Activated CD4-positive, alpha-beta T cell treated with anti-CD3 and anti-CD28 coated beads, Interleukin-2, amount 10 ng/mL, durations not matched to agents 7 days and 5 days (primary cell): ENCODE results near the gene C10orf62. TPM values are rescaled to one million over a fixed set of nuclear protein-coding genes. Genes with fewer than 3 reads are reported as not detected.
A peak's percentile ranks its signal among the peaks of the same experiment; 100 is the strongest.

ENCODE experiments used
- CTCF ChIA-PET: fragments of 350-600 bp; sonication (Branson Sonifier 250); formaldehyde crosslinking; loops from one replicate; lab custom pipeline; 2021; ENCODE audit warnings: antibody characterized with exemption; lab: Charles Lee
- POLR2A ChIA-PET: fragments of 350-600 bp; sonication (Branson Sonifier 250); formaldehyde crosslinking; loops from one replicate; lab custom pipeline; 2021; ENCODE audit warnings: antibody characterized with exemption; lab: Charles Lee
- DNase-seq: peaks from one replicate; pipeline ENCODE4 v3.0.0-alpha.2; 2020
- H3K27ac Mint-ChIP-seq: one replicate; pipeline ENCODE4 v1.8.0; 2021; ENCODE audit warnings: mild to moderate bottlenecking, moderate library complexity, mixed read lengths
- H3K27me3 Mint-ChIP-seq: one replicate; pipeline ENCODE4 v1.8.0; 2021; ENCODE audit warnings: mixed read lengths
- H3K36me3 Mint-ChIP-seq: one replicate; pipeline ENCODE4 v1.8.0; 2021; ENCODE audit warnings: low read depth, mixed read lengths
- H3K4me1 Mint-ChIP-seq: one replicate; pipeline ENCODE4 v1.8.0; 2021; ENCODE audit warnings: mixed read lengths
- H3K4me3 Mint-ChIP-seq: one replicate; pipeline ENCODE4 v1.8.0; 2021; ENCODE audit warnings: mild to moderate bottlenecking, moderate library complexity, mixed read lengths
- H3K9me3 Mint-ChIP-seq: one replicate; pipeline ENCODE4 v1.8.0; 2021; ENCODE audit warnings: mixed read lengths
- total RNA-seq, 2 experiments: library from RNA; stranded (reverse); gene quantifications; one replicate each; pipeline ENCODE4 v1.2.3, GENCODE V29; 2021

Gene C10orf62, protein sequence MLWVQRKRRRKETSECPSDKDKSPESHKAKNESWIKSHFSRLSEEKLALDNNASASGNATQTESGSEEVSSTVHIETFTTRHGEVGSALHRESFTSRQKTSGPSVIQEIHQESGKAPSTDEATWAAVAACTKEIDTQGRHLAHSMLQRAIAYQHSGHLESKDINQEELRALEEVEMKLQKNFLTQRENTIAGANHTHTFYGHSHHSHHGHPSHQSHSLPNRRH
- not detected for total RNA-seq

DNA sequence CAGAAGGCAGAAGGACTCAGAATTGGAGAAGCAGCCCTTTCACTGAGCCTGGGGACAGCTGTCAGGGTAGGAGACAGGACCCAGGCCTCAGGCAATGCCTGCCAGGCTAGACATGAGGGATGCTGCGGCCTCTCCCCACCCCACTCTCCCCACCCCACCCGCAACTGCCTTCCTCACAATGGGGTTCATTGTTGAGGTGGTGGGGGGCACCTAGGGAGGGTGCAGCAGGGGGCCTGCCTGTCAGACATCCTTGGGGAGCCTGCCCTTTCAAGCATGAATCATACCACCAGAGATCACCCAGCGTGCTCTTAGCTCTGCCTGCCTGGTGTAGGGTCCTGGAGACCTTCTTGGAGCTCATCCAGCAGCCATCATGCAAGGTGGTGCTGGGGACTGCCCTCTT is at the start of gene C10orf62:
C10orf62 (plus strand) TSS at position 243 of the 400 bp plus-strand sequence. CDS start 177 bp downstream, outside the sequence.
- Mint-ChIP-seq H3K4me1 (peaks cover 8% of the 10 kb centered on the region), H3K27ac (peak within 1 kb of the TSS; percentile 2), H3K4me3 (no peak within 1 kb of the TSS), H3K36me3 (no peaks in the 10 kb centered on the region), H3K27me3 (no peaks in the 10 kb centered on the region), H3K9me3 (no peaks in the 10 kb centered on the region)
- ChIA-PET POLR2A (no interaction called here), CTCF (interaction anchor here (0.5 to 2.3 kb wide), 4 partner anchors 10 to 34 kb away, joined by 3 to 9 read pairs (median 3); partner anchors contain the start of gene ANKRD2)
- no peak for DNase-seq

DNA sequence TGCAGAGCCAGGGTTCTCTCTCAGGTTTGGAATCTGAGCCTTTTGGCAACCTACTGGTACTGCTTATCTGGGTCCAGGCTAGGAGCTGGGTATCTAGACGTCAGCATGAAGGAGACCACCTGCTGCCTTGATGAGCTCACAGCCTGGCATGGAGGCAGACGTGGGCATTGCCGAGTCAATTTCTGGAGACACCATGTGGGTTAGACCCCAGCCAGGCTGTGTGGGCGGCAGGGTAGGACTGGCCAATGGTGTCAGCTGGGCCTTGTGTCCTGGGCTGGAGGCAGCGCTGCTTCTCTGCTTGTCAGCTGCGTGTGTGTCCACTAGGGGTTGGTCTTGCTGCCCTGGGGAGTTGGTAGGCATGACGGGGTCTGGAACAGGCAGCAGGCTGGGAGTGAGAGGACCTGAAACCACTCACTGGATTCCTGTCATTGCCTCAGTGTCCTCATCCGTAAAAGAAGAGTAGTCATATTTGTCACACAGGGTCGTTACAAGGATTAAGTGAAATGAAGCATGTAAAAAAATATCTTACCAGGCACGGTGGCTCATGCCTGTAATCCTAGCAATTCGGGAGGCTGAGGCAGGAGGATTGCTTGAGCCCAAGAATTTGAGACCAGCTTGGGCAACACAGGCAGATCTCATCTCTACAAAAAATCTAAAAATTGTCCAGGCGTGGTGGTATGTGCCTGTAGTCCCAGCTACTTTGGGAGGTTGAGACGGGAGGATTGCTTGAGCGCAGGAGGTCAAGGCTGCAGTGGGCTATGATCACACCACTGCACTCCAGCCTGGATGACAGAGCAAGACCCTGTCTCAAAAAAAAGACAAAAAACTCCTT is 48.6 kb upstream of the C10orf62 start:
- POLR2A ChIA-PET = no interaction called here
- Mint-ChIP-seq H3K36me3 (no peaks in the 10 kb centered on the region), H3K4me3 (no peak overlapping the region), H3K4me1 (peaks cover 18% of the 10 kb centered on the region), H3K27ac (no peak overlapping the region), H3K9me3 (no peaks in the 10 kb centered on the region), H3K27me3 (no peaks in the 10 kb centered on the region)
- DNase-seq = no peak
- CTCF ChIA-PET = interaction anchor here (0.6 to 2.0 kb wide), 3 partner anchors 11 to 91 kb away, joined by 3 to 6 read pairs (median 5); no protein-coding TSS in a partner anchor

- H3K4me3 Mint-ChIP-seq = no peak overlapping the region
- ChIA-PET CTCF (interaction anchor here (2.2 kb wide), 1 partner anchor 12 kb away, joined by 8 read pairs; no protein-coding TSS in a partner anchor), POLR2A (no interaction called here)
- peaks cover 18% of the 10 kb centered on the region for H3K4me1 Mint-ChIP-seq
- DNase-seq = no peak
- H3K27ac Mint-ChIP-seq = peak overlapping the region; percentile 31
- no peaks in the 10 kb centered on the region for H3K9me3 Mint-ChIP-seq
- H3K27me3 Mint-ChIP-seq = no peaks in the 10 kb centered on the region
- no peaks in the 10 kb centered on the region for H3K36me3 Mint-ChIP-seq
Measured at GRCh38 chr10:97542169-97543024, 47.1 kb upstream of the C10orf62 start.

- DNase-seq = peak; percentile 24
- Mint-ChIP-seq H3K4me1 (peaks cover 18% of the 10 kb centered on the region), H3K4me3 (no peak overlapping the region), H3K27ac (peak overlapping the region; percentile 61), H3K27me3 (no peaks in the 10 kb centered on the region), H3K36me3 (no peaks in the 10 kb centered on the region), H3K9me3 (no peaks in the 10 kb centered on the region)
- POLR2A ChIA-PET = no interaction called here
- CTCF ChIA-PET = interaction anchor here (2.2 kb wide), 1 partner anchor 11 kb away, joined by 8 read pairs; no protein-coding TSS in a partner anchor
Measured at GRCh38 chr10:97543025-97543546, 46.4 kb upstream of the C10orf62 start.

DNA sequence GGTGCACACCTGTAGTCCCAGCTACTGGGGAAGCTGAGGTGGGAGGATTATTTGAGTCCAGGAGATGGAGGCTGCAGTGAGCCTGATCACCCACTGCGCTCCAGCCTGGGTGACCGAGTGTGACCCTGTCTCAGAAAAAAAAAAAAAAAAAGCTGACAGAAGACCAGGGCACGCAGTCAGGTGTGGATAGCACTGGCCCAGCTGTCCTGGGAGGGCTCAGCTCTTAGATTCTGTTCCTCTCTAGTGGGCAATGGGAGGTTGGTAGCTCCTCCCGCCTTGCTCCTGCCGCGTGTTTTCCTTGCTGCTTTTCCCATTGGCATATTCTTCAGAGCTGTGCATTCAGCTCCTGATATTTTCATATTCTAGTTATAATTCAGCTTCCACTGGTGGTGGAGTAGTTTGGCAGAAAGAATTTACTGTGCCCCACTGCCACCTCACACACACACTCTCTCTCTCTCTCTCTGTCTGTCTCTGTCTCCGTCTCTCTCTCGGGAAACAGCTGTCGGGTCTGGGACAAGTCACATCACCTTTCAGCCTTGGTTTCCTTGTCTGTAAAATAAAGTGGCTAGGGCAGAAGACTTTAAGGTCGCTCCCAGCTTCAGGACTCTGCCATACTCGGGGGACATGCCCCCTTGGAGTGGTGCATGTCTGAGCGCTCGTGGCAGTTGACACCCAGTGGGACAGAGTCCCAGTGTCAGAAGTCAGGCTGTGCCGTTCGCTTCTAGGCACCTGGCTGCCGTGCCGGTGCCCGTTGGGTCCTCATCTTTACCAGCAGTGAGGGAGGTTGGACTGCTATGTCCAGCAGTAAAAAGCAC is 42.9 kb upstream of the C10orf62 start:
- H3K4me3 Mint-ChIP-seq = no peak overlapping the region
- ChIA-PET CTCF (interaction anchor here (0.7 to 1.2 kb wide), 4 partner anchors 11 to 47 kb away, joined by 3 to 4 read pairs (median 4); no protein-coding TSS in a partner anchor), POLR2A (no interaction called here)
- no peak for DNase-seq
- H3K27me3 Mint-ChIP-seq = no peaks in the 10 kb centered on the region
- H3K4me1 Mint-ChIP-seq = peaks cover 18% of the 10 kb centered on the region
- no peaks in the 10 kb centered on the region for H3K9me3 Mint-ChIP-seq
- H3K36me3 Mint-ChIP-seq = no peaks in the 10 kb centered on the region
- no peak overlapping the region for H3K27ac Mint-ChIP-seq

- ChIA-PET CTCF (interaction anchor here (0.6 kb wide), 1 partner anchor 204 kb away, joined by 6 read pairs; no protein-coding TSS in a partner anchor), POLR2A (no interaction called here)
- Mint-ChIP-seq H3K27ac (no peak overlapping the region), H3K36me3 (no peaks in the 10 kb centered on the region), H3K9me3 (no peaks in the 10 kb centered on the region), H3K27me3 (no peaks in the 10 kb centered on the region), H3K4me1 (peaks cover 14% of the 10 kb centered on the region), H3K4me3 (no peak overlapping the region)
- no peak for DNase-seq
Measured at GRCh38 chr10:97547271-97547600, 42.3 kb upstream of the C10orf62 start.

GRCh38 chr10:97547962-97548361 is 41.6 kb upstream of the C10orf62 start:
- no peak for DNase-seq
- H3K27me3 Mint-ChIP-seq = no peaks in the 10 kb centered on the region
- H3K4me3 Mint-ChIP-seq = no peak overlapping the region
- H3K9me3 Mint-ChIP-seq = no peaks in the 10 kb centered on the region
- H3K27ac Mint-ChIP-seq = no peak overlapping the region
- POLR2A ChIA-PET = no interaction called here
- peaks cover 8% of the 10 kb centered on the region for H3K4me1 Mint-ChIP-seq
- CTCF ChIA-PET = interaction anchor here (0.6 to 0.7 kb wide), 3 partner anchors 17 to 633 kb away, joined by 4 to 6 read pairs (median 4); no protein-coding TSS in a partner anchor
- H3K36me3 Mint-ChIP-seq = no peaks in the 10 kb centered on the region

DNA sequence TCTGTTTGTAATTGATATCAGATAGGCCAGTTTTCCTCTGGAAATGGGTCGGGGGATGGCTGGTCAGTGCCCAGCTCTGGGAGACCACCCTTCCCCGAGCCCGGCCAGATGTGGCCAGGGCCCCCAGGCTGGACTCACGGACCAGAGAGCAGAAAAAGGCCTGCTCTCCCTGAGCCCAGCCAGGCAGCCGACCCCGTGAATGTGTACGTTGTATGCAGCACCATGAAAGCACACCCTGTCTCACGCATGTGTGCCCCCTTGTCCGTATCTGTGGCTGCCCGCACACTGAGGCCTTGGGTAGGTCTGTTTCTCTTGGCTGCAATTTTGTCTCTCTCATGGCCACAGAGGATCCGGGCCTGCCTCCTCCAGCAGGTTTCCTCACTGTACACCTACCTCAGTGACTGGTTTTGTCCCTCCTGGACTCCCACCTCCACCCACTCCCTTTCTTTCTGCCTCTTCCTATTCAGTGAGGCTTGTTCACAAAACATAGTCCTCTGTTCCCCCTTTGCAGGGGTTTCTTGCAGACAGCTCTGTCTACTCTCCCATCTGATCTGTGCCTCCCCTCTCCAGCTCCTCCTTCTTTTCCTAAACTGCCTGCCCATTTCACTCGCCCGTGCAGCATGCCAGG is 40.6 kb upstream of the C10orf62 start:
- H3K27ac Mint-ChIP-seq = no peak overlapping the region
- ChIA-PET CTCF (no interaction called here), POLR2A (no interaction called here)
- no peaks in the 10 kb centered on the region for H3K9me3 Mint-ChIP-seq
- no peak for DNase-seq
- H3K4me3 Mint-ChIP-seq = no peak overlapping the region
- peaks cover 4% of the 10 kb centered on the region for H3K4me1 Mint-ChIP-seq
- no peaks in the 10 kb centered on the region for H3K27me3 Mint-ChIP-seq
- H3K36me3 Mint-ChIP-seq = no peaks in the 10 kb centered on the region

GRCh38 chr10:97549587-97550322 is 39.8 kb upstream of the C10orf62 start:
- Mint-ChIP-seq H3K27me3 (no peaks in the 10 kb centered on the region), H3K36me3 (no peaks in the 10 kb centered on the region), H3K27ac (no peak overlapping the region), H3K4me3 (no peak overlapping the region), H3K9me3 (no peaks in the 10 kb centered on the region), H3K4me1 (peaks cover 4% of the 10 kb centered on the region)
- CTCF ChIA-PET = interaction anchor here (1.3 kb wide), 1 partner anchor 15 kb away, joined by 5 read pairs; no protein-coding TSS in a partner anchor
- POLR2A ChIA-PET = no interaction called here
- no peak for DNase-seq

DNA sequence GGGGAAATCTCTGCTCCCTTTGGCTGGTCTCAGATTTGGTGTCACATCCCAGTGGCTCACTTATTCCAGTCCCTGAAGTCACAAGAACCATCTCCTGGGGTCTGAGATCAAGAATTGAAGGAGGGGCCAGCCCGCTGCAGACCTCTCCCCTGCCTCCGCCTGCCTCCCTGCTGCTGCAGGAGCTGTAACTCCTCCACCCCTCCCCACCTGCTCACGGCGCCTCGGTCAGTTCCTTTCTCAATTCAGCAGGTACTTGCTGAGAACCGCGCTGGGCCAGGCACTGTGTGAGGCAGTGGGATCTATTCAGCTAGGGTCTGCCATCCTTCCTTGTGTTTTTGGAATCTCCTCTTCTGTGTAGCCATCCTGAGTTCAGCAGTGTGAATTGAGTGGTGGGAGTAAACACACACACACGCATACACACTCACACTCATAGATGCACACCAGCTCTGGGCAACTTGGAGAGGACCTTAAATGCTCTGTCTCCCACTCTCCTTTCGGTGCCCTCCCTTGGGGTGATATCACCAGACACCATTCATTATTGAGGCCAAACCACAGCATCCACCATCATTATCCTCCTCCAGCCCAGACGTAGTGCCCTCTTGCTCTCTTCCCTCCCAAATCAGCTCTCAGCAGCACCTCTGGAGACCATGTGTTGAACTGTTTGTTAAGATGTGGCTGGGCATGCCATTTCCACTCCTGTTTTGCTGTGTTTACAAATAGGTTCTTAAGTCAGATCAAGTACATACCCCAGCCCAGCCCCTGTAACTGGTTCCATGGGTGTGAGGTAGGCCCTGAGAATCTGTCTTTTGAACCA is 39.0 kb upstream of the C10orf62 start:
- POLR2A ChIA-PET = interaction anchor here (0.6 kb wide), 1 partner anchor 53 kb away, joined by 8 read pairs; no protein-coding TSS in a partner anchor
- CTCF ChIA-PET = interaction anchor here (1.1 to 1.3 kb wide), 2 partner anchors 16 to 143 kb away, joined by 3 to 5 read pairs; no protein-coding TSS in a partner anchor
- H3K27me3 Mint-ChIP-seq = no peaks in the 10 kb centered on the region
- no peaks in the 10 kb centered on the region for H3K36me3 Mint-ChIP-seq
- H3K9me3 Mint-ChIP-seq = peaks cover 3% of the 10 kb centered on the region
- no peak for DNase-seq
- peaks cover 4% of the 10 kb centered on the region for H3K4me1 Mint-ChIP-seq
- H3K27ac Mint-ChIP-seq = no peak overlapping the region
- no peak overlapping the region for H3K4me3 Mint-ChIP-seq
